Muscle of back (tissue), 11 donors: ENCODE measurements around the gene SLC41A1. TPM values are rescaled to one million over a fixed set of nuclear protein-coding genes. Genes with fewer than 3 reads are reported as not detected.

Source experiments
- DNase-seq, 3 donors: peaks; one replicate each; pipeline versions ENCODE4 v3.0.0 to v3.0.0-alpha.2; 2013
- polyA plus RNA-seq, 10 donors: library from polyadenylated mRNA; unstranded; fragments of 120-200 nt; gene quantifications; one replicate each; pipeline ENCODE4 v1.2.1, GENCODE V29; 2013; ENCODE audit not compliant: insufficient read length in 10 of 10

SLC41A1 gene
- polyA plus RNA-seq, 10 donors, result 23.0 to 40.8 (median 29.9) TPM

DNA sequence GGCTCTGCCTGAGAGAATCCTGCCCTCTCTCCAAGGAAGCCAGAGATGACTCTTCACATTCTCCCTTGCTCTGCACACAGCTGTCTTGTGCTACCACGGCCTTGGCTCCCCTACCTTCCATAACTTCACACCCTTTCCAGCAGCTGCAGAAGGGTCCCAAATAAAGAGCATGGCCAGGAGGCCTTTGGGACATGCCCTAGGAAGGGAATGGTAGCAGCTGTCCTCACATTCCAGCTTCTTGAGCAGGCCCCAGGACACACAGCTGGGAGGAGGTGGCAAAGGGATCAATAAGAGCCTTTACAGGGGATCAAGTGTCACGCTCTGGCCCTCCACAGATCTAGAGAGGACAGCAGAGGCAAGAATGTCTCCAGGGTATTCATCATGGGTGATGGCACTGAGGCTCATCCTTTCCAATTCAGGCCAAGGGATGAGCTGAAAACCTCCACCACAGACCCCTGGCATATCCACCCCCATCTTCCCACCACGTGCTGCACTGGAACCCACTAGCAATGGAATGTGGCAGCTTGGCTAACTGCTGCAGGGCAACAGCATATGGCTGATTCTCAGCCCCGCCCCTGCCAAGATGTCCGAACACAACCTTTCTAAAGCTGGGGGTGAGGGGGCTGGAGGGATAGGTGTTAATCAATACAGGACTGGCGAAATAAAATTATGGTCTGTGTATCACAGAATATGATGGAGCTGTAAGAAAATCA is 19.9 kb downstream of the SLC41A1 start:
- peak in 2 of 3 donors; percentile 22 to 29 for DNase-seq

DNA sequence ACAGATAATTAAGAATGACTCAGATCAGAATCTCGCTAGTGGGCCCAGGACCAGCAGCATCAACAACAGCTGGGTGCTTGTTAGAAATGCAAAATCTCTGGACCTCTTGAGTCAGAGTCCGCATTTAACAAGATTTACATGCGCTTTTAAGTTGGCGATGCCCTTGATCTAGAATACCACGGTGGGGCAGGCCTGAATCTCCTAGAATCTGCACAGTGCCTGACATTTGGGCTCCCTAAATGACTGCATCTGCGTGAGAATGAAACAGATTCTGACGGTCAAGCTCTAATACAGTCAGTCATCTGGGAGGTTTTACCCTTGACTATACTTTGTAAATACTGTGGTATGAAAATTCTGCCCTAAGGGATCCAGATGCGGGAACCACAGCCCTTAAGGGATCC is 20.5 kb downstream of the SLC41A1 start:
- no peak for DNase-seq

DNA sequence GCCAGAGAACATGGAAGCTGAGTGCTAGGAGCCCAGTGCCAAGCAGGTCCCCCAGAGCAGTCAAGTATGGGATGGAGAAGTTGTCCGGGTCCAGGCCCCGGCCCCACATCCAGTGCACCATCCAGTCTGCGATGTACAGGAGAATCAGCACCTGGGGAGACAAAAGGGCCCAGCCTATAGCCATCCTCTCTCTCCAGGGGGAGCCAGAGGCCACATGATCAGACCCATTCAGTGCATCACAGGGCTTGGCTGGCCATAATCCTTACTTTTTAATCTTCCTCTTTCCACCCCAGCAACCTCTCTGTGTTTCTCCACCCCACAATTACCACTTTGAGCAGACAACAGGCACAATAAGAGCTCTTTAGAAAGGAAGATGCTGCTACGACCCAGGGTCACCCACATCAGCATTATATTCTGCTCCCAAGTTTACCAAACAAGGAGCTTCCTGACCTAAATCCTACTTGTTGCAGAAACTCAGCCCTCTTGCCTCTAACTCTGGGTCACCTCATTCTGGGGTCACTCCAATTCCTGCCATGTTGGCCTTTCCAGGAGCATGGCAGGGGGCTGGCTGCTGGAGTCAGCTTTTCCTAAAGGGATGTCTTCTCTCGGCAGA is 21.3 kb downstream of the SLC41A1 start:
- peak; percentile 46 to 75 (median 64) for DNase-seq

DNA sequence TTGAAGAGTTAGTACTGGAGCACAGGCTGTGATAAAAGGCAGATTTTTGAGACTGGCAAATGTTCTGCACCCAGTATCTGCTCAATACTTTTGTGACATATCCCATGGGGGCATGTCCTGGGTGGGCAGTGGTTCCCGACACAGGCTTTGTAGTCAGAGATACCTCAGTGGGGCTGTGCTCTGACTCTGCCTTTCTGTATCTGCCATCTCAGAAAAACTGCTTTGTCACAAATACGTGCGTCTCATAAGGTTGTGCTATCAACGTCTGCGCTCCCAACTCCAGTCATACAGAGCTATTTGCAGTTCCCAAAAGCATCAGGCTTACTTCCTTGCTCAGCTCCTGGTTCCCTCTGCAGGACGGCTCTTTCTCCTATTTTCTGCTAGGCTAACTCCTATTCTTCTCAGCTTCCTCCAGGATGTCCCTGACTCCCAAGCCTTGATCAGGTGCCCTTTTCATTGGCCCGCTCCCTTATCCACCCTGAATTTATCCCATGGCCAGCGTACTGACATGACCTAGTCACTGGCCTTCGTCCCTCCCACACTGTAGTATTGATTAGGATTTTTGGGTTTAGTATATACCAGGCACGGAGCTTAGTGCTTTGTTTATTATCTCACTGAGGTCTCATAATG is 25.6 kb downstream of the SLC41A1 start:
- DNase-seq, result no peak

DNA sequence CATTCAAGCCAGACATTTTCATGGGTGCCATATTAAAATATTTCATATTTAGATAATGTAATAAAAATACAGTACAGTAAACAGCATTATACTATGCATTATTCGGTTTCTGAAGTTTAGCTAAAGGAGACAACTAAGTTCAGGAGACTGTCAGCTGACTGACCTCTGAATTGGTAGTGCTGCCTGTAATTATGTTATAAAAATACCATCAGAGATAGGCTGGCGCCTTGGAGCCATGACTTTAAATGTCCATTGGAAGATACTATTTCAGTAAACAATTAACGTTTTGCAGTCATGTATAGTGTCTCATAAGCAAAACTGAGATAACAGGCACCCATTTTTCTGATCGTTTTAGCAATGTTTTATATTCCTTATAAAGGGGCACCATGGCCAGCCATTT is 26.4 kb downstream of the SLC41A1 start:
- no peak for DNase-seq

DNA sequence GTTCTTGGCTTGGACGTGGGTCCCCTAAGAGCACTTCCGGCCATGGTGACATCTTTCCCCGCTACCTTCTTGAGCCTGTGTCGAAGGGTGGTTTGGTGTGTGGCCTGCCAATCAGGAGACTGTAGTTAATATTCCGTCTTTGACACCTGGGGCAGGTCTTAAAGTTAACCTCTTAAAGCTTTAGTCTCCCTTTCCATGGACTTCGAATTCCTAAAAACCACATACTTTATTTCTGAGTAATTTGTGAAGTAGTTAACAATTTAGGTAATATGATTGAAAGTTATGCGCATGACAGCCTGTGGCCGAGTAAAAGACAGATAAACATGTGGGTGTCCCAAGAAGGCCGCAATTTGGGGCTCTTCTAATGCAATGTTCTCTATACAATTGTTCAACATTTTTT is 27.6 kb downstream of the SLC41A1 start:
- no peak for DNase-seq

DNA sequence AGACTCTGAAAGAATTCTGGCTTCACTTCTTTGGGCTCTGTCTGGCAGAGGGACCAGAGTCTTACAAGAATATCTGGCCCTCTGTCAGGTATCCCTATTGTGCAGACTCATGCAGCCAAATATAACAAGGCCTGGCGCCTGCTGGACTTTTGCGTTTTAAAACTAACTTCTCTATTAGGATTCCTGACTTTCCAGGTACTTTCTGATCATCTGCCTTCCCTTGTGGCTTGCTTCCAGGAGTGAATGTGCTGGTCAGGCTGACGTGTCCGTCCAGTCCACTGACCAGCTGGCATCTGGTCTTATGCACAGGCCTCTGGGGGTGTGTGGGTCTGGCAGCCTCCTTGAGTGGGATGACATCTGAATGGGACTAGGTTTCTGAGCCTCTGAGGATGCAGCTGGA is 29.1 kb downstream of the SLC41A1 start:
- DNase-seq, result peak in 2 of 3 donors; percentile 7 to 26

DNA sequence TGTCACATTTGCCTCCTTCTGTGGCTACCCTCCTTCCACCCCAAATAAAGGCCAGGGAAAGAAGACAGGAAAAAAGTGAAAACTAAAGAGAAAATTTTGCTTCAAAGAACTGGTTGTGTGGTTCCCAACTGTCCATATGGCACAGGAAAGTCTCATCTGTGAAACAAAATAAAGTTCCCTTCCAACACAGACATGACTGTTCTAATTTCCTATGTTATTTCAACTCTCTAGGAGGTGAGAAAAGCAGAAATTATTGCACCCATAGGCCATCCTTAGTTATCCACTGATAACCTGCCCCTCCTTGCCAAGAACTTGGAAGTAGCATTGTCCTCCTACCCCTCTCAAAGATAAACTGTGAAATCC is 29.6 kb downstream of the SLC41A1 start:
- DNase-seq, result no peak

DNA sequence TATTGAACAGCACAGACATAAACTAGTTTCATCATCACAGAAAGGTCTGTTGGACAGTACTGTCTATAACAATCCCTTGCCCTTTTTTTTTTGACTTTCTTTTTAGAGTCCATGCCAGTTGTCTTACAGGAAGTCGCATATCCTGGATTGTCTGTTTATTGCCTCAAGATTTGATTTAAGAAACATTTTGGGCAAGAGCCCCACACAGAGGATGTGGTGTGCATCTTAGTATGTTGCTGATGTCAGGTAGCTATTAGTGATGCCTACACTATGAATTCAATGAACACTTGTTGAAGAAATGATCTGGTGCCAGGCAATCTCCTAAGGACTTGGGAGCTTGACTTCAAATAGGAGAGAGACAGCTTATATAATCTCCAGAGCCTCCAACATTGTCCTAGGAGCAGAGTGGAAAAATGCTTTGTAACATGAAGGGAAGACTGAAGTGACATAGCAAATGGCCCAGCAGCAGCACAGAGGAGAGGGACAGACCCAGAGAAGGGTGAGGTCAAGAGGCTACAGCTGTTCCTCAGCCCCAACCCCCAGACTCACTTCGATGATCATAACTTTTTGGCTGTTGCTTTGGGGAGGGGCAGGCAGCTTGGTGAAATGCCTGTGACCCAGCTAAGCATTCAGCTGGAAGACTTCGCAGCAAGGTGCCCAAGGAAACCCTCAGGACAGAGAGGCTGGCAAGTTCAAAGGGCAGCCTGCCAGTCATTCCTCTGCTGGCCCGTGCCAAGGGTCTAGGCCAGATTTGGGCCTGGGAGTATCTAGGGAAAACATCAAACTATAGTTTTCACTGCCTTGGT is 30.2 kb downstream of the SLC41A1 start:
- no peak for DNase-seq

DNA sequence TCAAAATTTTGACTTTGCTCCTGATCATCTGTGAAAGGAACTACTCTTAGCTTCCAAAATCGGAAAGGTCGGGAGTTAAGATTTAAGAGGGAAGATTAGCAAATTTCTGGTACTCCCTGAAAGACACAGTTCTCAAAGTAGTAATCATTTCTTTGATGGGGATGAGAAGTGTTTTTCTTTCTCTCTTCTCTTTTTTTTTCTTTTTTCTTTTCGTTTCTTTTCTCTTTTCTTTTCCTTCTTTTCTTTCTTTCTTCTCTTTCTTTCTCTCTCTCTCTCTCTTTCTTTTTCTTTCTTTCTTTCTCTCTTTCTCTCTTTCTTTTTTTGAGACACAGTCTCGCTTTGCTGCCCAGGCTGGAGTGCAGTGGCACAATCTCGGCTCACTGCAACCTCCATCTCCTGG is 32.7 kb downstream of the SLC41A1 start:
- no peak for DNase-seq

DNA sequence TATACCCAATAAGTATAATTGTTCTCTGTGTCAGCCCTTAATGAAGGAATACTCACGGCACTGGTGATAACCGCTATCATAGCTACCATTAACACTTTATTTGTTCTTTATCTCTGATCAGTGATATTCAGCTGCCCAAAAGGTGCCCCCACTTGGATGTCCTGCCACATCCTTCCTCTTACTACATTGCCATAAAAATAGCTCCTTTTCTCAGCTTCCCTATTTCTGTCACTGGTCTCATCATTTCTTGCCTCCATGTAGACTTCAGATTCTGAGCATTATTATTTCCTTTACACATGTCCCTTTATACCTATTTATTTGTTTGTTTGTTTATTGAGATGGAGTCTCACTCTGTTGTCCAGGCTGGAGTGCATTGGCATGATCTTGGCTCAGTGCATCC is 35.0 kb downstream of the SLC41A1 start:
- DNase-seq, result no peak

DNA sequence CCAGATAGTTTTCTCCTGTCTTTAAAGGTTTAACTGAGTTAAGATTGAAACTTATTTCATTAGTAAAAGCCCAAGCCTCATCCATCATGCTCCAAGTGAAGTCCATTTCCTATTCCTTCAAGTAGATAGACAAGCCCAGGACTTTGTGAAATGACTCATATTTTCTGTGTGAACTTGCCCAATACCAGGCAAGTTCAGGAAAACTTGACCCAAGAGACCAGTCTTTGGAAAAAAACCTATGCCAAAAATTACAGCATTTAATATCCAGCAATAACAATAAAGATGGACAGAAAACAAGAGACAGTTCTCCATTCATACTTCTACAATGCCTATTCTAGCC is 37.3 kb downstream of the SLC41A1 start:
- DNase-seq, result peak in 1 of 3 donors; percentile 27

DNA sequence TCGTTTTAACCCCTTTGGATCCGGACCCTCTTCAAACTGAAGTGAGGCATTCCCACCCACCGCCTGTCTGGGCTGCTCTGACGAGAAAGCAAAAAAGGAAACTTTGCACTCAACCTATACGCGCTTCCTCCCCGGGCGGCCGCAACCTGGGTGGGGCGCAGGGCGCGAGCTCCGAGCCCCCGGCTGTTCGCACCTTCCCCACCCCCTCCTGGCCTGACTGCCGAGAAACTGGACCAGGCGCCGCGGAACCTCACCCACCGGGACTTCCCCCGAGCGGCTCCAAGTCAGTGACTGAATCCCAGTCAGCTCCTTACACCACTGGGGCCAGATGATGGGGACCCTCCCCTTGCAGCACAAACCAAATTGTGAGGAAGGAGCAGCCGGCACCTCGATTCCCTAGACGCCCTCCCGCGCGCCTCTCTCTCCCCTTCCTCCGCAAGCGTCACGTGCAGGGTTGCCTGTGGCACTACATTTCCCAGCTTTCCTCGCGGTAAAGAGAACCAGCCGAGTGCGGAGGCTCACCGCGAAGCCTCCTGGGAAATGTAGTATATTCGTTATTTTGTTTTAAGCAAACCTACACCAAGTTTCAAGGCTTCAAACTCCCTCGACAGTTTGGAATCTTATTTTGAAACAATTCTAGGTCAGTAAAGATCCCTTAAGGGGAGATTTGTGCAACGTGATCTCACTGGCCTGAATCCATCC is 37.8 kb downstream of the SLC41A1 start, which contains the start of gene RAB29:
RAB29 (minus strand) TSS at position 468 of the 702 bp plus-strand sequence. CDS start 526 bp downstream, outside the sequence.
- DNase-seq, result peak; percentile 79 to 93 (median 88)

DNA sequence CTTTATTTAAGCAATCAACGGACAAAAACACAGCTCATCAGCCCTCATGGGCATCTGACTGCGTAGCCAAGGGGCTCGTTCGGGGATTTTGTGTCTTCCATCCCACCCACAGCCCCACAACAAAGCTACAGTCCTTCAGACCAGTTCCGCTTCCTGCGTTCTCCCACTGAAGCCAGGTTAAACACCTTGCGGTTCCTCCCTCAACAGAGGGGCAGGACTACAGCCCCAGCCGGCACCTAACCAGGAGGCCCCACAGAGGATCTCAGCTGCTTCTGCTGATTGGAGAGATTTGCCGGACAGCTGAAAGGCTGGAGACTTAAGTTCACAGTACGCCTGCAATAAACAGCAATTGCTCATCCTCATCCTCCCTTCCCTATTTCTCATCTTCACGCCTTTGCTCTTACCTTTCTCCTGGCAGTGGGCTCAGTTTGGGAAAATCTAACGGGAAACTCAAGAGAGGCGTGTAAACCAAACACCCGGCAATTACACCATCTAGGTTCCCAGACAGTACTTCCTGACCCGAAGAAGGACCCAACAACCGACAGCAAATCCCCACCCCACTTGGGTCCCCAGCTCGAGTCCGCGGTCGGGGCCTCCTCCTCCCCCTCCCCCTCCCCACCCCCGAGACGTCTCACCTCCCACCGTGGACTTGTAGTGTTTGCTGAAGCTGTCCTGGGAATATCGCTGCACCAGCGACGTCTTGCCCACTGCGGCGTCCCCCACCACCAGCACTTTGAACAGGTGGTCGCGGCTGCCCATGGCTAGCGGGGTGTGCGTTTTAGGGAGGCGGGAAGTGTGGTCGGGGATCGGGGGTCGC is 38.6 kb downstream of the SLC41A1 start:
- DNase-seq, result peak in 2 of 3 donors; percentile 8 to 35

DNA sequence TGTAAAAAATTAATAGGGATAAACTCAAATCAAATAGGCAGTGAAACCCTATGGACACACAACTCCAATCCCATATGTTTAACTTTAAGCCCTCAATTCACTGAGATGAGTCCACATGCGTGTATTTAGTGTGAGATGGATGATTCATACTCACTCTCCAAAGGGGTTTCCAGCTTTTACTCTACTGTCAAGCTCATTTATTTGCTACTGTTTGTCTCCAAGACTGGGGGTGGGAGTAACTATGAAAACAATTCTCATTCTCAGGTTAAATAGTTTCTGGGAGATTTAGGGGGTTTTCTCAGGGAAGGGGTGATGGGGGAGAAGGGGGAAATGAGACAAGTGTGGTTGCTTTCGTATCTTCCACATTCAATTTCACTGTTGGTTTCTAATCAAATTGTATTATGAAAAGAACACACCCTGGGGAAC is 40.4 kb downstream of the SLC41A1 start:
- no peak for DNase-seq

DNA sequence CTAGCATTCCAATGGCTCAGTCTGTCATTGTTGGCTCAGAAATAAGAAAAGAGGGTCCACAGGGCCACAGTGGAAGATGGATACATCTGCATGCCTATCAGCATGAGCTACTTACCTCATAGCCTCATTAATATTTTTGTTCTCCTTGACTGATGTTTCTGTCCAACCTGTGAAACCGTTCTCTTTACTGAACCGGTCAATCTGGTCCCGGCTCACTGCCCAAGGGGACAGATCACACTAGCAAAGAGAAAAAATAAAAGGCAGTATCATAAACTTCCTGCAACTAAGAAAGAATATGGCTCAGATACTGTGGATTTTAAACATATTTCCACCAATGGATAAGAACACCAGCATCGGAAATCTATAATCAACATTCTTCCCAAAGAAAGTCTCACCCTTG is 42.4 kb downstream of the SLC41A1 start:
- DNase-seq, result no peak

DNA sequence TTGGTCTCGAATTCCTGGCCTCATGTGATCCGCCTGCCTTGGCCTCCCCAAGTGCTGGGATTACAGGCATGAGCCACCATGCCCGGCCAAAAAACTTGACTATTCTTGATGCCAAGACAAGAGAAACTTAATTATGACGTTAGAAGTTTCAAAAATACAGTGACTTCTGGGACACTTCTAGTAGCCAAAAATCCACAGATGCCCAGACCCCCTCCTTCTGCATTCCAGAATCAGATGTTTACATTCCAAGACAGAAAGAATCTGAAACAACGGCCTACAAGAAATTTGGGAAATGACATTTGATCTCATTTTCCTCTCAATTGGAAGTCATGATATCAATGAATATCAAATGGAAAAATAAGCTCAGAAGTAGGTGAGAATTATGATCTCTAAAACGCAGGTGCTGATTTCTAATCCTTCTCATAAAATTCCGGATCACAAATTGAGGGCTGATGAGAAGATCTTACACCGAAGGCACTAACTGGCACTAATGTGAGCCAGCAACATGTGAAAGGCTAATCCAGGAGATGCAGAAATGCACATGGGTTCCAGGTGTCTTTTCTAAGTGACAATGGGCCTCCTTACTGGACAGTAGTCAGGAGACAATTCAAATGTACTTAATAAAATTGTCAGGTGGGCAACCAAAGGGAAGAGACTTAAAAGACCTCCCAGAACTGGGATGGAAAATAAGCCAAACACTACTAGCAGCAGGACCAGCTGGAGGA is 43.2 kb downstream of the SLC41A1 start:
- no peak for DNase-seq

DNA sequence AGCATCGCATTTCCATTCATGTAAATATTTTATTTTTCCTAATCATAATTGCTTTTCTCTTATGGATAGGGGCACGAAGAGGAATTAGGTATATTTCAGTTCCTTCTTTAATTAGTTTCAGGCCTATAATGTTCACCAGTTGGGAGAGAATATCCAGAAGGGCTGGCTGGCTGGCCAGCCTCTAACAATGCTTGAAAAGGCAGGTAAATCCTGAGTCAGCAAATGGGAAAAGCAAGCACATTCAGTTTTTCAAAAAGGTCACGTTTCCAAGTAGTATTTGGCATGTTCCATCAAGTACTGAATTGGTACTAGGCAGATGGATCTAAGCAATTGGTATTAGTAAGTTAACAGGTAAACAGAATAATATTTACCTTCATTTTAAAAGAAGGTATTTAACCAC is 45.8 kb downstream of the SLC41A1 start:
- no peak for DNase-seq

DNA sequence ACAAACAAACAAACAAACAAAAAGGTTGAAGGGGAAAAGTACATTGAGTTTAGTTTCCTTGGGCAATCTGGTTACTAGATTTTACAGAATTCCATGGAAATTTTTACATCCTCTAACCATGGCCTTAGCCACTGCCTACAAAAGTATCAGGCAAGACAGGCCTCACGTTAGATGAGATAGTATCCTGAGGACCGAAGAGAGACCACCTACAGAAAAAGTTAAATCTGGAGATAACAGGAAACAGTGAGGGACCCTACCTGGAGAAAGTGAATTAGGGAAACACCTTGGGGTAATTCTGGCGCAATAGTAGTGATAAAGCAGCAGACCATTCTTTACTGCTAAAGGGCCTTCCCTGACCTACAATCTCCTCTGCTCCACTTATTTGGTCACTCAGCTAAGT is 46.4 kb downstream of the SLC41A1 start:
- DNase-seq, result no peak

DNA sequence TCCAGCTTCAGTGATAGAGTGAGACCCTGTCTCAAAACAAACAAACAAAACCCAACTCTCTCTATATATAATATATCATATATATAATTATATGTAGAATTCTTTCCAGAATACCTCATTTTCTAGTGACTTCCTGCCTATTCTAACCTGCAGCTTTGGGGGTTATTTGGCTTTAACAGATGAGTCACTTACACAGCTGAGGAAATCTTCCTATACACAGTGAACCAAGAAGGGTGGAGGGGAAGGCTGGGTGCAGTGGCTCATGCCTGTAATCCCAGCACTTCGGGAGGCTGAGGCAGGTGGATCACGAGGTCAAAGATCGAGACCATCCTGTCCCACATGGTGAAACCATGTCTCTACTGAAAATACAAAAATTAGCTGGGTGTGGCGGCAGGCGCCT is 47.0 kb downstream of the SLC41A1 start:
- no peak for DNase-seq
